GM10248 (cell line): ENCODE measurements around the gene UPK3A.

Source experiments
- CTCF ChIA-PET: fragments of 300-600 bp; sonication (Branson Sonifier 250); formaldehyde crosslinking; extraction: SDS; loops from one replicate; lab custom pipeline; 2021; ENCODE audit warnings: antibody characterized with exemption; lab: Yijun Ruan, JAX
- POLR2A ChIA-PET: fragments of 350-650 bp; sonication (Branson Sonifier 250); formaldehyde crosslinking; extraction: SDS; loops from one replicate; lab custom pipeline; 2020; ENCODE audit warnings: antibody characterized with exemption; lab: Yijun Ruan, JAX
- DNase-seq: peaks from one replicate; pipeline ENCODE4 v3.0.0; 2012; ENCODE audit errors: extremely low spot score
- TF ChIP-seq, protein P1 (sequence below): IDR thresholded peaks from 2 replicates; pipeline ENCODE4 v1.5.1; 2012; ENCODE audit warnings: mild to moderate bottlenecking, low read depth; ENCODE audit errors: extremely low read depth, missing control alignments, control extremely low read depth

Gene UPK3A

DNA sequence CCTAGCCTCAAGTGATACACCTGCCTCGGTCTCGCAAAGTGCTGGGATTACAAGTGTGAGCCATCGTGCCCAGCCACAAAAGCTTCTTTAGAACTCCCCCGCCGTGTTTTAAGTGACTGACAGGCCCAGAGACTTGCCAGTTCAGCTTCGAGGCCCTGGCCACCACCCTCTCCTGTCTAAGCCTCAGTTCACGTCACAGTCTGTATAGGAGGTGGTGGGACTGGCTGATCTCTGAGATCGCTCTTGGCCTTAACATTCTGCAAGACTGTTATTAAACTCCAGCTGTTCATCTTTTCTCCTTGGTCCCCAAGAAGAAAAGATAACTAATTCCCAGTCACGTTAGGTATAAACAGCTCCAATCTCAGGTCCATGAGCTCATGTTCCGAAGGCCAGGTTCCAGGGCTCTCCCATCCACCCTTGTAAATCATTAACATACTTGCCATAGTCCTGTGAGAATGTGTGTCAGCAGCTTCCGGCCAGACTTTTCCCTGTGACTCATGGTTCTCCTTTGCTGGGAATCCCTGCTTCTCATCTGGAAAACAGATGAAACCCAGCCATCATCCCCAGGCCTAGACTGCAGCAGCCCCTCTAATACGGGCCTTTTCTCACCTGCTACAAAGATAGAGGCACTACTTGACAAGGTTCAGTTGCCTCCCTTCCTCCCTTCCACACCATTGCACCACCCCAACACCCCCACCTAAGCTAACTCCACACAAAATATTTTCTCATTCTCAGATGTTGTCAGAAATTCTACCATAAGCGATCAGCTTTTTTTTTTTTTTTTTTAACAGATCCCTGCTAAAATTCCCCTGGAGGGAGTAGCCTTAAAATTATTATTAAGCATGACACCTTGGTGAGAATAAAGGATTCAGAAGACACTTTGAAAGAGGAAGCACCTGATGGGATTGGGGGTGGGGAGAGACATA, 38.4 kb upstream of the UPK3A start:
- TF ChIP-seq, protein P1, sequence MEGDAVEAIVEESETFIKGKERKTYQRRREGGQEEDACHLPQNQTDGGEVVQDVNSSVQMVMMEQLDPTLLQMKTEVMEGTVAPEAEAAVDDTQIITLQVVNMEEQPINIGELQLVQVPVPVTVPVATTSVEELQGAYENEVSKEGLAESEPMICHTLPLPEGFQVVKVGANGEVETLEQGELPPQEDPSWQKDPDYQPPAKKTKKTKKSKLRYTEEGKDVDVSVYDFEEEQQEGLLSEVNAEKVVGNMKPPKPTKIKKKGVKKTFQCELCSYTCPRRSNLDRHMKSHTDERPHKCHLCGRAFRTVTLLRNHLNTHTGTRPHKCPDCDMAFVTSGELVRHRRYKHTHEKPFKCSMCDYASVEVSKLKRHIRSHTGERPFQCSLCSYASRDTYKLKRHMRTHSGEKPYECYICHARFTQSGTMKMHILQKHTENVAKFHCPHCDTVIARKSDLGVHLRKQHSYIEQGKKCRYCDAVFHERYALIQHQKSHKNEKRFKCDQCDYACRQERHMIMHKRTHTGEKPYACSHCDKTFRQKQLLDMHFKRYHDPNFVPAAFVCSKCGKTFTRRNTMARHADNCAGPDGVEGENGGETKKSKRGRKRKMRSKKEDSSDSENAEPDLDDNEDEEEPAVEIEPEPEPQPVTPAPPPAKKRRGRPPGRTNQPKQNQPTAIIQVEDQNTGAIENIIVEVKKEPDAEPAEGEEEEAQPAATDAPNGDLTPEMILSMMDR: no peak
- POLR2A ChIA-PET: interaction anchor here (0.6 kb wide), 1 partner anchor 261 kb away, joined by 4 read pairs; no protein-coding TSS in a partner anchor
- DNase-seq: no peak
- CTCF ChIA-PET: interaction anchor here (0.9 to 2.7 kb wide), 4 partner anchors 16 to 38 kb away, joined by 3 to 10 read pairs (median 3); no protein-coding TSS in a partner anchor

DNA sequence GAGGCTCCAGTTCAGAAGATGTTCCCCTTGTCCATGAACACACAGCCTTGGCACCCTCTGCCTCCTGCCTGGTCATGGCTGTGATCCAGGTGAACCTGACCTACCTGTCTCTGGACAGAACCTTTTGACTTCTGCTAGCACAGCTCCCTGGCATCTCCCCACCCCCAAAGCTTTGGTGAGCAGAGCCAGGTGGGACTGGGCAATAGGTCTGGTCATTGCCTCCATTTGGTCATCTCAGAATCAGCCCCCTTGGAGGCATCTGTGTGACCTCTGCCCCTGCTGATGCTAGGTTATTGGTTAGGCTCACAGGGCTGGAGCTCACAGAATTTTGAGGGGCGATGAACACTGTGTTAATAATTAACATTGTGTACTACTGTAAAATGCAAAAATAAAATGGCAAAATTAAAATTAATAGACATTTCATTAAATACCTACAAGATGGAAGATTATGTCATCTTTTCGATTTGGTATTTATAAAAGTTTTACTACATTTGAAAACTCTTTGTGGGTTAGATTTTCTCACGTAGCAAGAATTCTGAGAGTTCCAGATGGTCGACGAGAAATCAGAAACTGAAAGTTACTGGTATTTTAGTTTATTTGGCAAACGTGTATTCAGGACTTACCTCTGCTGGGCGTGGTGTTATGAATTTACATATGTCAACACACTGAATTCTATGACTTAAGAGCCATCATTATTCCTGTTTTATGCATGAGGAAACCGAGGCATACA, 35.8 kb upstream of the UPK3A start:
- ChIA-PET CTCF (interaction anchor here (1.0 to 2.5 kb wide), 2 partner anchors 12 to 15 kb away, joined by 3 to 6 read pairs; no protein-coding TSS in a partner anchor), POLR2A (no interaction called here)
- peak; percentile 77 for DNase-seq
- TF ChIP-seq, protein P1: no peak

DNA sequence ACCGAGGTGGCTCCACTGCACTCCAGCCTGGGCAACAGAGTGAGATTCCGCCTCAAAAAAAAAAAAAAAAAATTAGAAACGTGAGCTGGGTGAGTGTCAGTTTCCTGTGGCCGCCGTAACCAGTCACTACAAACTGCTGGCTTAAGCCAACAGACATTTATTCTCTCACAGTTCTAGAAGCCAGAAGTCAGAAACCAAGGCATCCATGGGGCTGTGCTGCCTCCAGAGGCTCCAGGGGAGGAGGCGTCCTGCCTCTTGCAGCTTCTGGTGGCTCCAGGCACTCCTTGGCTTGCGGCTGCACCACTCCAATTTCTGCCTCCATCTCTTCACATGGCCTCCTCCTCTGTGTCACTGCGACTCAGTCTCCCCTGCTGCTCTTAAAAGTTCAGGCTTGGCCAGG, 32.9 kb upstream of the UPK3A start:
- CTCF ChIA-PET: interaction anchor here (1.1 to 1.6 kb wide), 2 partner anchors 11 to 149 kb away, joined by 4 read pairs; no protein-coding TSS in a partner anchor
- POLR2A ChIA-PET: interaction anchor here (0.8 kb wide), 1 partner anchor 17 kb away, joined by 3 read pairs; no protein-coding TSS in a partner anchor
- TF ChIP-seq, protein P1: no peak
- DNase-seq: no peak

DNA sequence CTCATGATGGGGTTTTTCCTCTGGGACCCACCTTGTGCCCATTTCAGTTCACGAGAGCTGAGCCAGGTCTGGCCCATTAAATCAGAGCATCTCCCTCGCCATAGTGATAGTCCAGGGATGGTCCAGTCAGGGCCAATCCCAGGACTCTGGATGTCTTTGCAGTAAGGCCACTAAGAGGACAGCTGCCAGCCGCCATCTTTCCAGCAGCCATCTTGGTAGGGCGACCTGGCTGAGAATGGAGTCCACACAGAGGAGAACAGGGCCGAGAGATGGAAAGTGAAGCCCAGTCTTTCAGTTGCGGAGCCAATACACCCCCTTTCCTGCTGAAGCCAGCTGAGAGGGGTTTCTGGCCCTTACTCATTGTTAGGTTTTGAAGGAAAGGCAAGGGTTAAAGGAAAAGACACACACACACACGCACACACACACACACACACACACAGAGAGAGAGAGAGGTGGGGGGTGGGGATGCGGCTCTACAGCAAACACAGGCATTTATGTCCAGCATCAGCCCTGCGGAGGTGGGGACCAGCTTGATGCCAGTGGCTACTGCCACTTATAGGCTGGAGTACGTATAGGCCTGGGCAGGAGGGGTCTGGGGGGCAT, 31.6 kb upstream of the UPK3A start:
- ChIA-PET CTCF (interaction anchor here (1.6 kb wide), 1 partner anchor 151 kb away, joined by 4 read pairs; no protein-coding TSS in a partner anchor), POLR2A (no interaction called here)
- TF ChIP-seq, protein P1: no peak
- DNase-seq: no peak

DNA sequence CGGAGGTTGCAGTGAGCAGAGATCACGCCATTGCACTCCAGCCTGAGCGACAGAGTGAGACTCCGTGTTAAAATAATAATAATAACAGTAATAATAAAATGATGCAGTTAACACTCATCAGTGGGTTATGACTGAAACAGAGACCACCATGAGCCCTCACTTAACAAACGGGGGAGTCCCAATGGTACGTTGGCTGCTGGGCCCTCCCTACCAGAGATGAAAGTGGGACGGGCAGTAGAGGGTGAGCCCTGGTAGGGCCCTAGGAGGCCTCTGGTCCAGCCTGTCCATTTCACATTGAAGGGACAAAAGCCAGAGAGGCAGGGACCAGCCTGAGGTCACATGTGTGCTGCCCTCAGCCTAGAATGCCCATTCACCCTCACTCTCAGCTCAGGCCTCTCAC, 30.4 kb upstream of the UPK3A start:
- TF ChIP-seq, protein P1: no peak
- ChIA-PET POLR2A (no interaction called here), CTCF (interaction anchor here (1.2 kb wide), 1 partner anchor 13 kb away, joined by 3 read pairs; no protein-coding TSS in a partner anchor)
- no peak for DNase-seq
